NK-92 (cell line): Measurements from ENCODE around the gene C1orf21.

Experiments
- DNase-seq: peaks from one replicate; lab custom pipeline; 2025; ENCODE audit not compliant: unreplicated experiment; lab: John Stamatoyannopoulos, UW

The C1orf21 gene

DNA sequence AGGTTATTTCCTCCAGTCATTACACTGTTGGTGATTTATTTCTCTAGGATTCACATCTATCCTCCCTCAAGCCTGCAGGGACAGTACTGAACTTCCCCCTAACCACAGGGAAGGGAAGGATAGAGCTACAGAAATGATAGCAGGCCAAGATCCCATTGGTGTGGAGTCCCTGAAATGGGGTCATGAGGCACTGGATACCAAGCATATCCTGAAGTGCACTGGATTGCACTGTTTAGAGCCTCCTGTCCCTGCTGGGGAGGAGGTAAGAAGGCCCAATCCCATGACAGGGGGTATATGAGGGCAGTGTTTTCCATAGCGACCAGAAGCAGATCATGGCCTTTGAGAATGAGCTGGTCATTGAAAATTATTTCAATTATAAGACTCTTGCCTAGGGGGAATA is 56.8 kb downstream of the C1orf21 start:
- DNase-seq: no peak

DNA sequence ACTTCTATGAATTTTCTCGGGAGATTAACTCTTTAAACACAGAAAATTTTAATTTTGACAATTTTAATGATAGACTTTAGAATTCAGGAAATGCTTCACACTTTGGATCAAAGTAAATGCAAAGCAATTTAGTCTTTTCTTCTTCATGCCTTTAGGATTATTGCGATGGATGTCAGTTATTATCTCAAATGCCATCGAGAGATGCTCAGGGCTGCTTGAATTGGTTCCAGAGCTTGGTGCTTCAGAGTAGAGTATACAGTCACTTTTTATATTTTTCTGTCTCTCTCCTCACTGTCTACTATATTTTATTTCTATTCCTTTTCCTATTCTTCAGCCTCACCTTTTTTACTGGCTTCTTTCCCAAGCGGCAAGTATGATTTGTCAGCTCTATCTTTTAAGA is 59.2 kb downstream of the C1orf21 start:
- no peak for DNase-seq

GRCh38 chr1:184447651-184448185 is 60.9 kb downstream of the C1orf21 start:
- no peak for DNase-seq

GRCh38 chr1:184449916-184450315 is 63.1 kb downstream of the C1orf21 start:
- no peak for DNase-seq

DNA sequence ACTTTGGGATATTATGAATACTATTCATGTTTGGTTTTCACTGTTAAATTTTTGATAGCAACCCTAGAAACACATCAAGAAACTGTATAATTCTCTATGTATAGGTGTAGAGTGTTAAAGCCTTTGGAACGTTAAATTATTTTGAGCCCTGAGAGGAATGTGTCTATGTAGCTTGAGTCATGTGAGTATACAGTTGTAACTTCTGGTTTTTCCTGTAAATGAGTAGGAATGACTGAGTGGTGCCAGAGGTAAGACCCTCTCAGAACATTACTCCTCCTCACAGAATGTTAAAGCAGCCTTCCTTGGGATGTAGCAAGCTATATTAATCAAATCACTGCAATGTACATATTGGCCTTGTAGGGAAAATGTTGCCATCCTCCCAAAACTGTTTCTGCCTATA is 69.0 kb downstream of the C1orf21 start:
- DNase-seq: no peak

GRCh38 chr1:184456189-184456588 is 69.4 kb downstream of the C1orf21 start:
- no peak for DNase-seq

DNA sequence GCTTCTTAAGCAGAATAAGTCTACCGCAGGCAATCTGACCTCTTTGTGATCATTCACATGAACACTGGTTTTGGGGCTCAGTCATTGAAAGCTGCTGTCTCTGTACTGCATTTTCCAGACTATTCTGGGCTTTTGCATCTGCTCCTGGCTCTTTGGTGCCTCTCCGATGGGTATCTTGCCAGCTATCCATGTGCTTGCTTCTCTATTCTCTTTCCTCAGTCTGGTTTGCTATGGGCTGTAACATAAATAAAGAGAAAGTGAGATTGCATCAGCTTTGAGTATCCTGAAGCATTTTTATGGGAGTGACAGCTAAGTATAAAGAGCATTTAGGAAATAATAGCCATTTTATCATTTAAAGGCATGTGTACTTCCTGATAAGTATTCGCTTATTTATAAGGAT is 70.7 kb downstream of the C1orf21 start:
- DNase-seq: no peak

DNA sequence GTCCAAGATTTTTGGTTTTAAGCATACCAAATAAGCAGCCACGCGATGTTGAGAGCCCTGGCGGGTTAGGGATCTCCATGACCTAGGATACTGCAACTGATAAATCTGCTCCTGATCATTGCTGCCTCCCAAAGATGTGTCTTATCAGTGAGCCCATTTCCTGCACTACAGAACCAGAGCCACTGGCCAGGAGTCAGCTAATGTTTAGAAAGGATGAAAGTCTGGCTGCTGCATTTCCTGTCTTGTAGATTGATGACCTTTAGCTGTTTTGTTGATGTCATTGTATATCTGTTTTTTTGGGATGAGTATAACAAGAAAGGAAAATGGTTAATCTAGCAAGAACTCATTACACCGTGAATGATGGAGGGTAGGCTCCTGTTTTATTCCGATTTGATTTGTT is 74.5 kb downstream of the C1orf21 start:
- DNase-seq: no peak

DNA sequence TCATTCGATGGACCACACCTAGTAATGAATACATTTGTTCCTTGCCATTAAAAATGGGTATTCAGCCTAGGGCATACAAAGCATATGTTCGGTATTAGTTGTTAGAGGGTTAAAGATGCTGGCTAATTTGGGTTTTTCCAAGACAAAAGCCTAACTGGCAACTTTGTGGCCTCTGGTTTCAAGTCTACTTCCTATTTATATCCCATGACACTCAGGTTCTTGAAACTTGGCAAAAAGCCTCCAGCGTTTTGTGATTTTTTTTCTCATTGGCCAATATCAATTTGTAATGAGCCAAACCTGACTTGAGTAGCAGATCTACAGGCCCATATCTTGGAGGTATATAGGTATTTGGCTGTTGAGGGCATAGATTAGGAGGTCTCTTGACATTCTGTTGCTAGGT is 75.3 kb downstream of the C1orf21 start:
- DNase-seq: no peak

- no peak for DNase-seq
Observed at GRCh38 chr1:184462990-184463389, 76.2 kb downstream of the C1orf21 start.

GRCh38 chr1:184463680-184464079 is 76.9 kb downstream of the C1orf21 start:
- no peak for DNase-seq

DNA sequence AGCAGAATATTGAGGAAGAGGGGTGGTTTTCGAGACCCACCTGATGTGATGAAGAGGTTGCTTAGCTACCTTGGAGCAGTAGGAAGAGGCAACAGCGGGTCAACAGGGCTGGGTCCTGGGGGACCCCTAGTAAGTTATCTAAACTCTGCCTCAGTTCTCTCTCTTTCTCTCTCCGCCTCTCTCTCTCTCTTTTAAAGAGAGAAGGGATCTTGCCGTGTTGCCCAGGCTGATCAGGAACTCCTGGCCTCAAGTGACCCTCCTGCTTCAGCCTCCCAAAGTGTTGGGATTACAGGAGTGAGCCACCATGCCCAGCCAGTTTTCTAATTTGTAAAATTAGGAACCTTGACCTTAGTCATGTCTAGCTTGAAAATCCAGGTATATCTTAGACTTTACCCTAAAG is 77.9 kb downstream of the C1orf21 start:
- DNase-seq: no peak

DNA sequence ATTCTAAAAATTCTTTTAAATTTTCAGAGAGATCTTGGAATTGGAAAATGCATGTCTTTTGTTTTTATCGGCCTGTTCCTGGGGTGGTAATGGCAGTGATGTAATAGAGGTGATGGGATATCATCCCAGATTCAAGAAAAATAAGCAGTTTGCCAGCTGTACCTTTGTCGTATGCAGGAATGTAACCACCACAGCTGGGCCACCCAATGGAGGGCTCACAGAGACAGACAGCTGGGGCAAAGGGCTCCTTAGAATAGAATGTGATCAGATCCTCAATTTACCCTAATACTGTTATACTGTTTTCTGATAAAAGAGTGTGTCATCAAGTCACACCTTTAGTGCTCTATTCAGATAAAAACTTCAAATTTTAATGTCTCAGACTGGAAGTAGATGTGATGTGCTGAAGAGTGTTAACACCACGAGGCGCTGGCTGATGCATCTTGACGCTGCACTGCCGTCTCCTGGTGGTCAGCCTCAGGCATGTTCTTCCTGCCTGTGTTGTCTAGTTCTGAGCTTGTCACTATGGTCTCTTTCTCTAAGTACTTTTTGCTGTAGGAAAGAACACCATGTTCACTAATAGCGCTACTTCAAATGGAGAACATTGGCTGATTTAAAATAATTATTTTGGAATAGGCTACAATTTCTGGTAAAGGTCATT is 78.8 kb downstream of the C1orf21 start:
- no peak for DNase-seq

DNA sequence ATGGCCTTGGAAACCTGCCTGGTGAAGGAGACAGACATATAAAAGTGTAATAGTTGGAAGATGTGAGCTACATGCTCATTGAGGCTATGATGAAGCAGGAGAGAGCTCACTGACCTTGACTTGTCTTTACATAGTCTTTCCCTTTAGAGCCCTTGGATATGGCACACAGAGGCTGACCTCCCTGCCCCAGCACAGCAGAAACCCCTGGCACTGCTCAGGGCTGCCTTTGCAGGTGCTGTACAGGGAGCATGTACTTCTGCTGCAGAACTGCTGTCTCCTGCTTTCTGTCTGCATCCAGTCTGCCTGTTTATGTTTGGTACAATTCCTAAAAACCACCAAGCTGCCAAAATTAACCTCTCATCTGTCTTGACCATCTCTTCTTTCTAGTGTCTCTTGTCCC is 80.5 kb downstream of the C1orf21 start:
- DNase-seq: no peak

- DNase-seq: no peak
Observed at GRCh38 chr1:184469396-184469795, 82.6 kb downstream of the C1orf21 start.

DNA sequence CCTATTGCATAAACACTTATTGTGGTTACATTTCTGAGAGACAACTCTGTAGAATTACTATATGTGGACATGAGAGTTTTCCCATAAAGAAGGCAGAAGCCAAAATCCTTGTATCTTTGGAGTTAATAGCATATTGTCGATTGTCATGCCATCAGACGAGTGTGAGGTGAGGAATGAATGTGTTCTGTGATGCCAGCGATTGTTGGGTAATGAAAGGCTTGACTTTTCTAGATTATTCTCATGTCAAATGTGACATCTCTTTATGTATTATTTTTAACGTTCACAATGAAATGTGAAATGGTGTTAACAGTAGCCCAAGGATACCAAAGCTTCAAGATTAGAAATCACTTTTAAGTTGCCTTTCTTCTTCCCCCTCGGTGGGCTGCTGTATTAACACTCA is 84.9 kb downstream of the C1orf21 start:
- DNase-seq: no peak

- DNase-seq: no peak
Observed at GRCh38 chr1:184472136-184472535, 85.3 kb downstream of the C1orf21 start.

- DNase-seq: no peak
Observed at GRCh38 chr1:184473176-184473966, 86.5 kb downstream of the C1orf21 start.

- DNase-seq: no peak
Observed at GRCh38 chr1:184476187-184476586, 89.4 kb downstream of the C1orf21 start.

- DNase-seq: no peak
Observed at GRCh38 chr1:184479435-184480167, 92.8 kb downstream of the C1orf21 start.

DNA sequence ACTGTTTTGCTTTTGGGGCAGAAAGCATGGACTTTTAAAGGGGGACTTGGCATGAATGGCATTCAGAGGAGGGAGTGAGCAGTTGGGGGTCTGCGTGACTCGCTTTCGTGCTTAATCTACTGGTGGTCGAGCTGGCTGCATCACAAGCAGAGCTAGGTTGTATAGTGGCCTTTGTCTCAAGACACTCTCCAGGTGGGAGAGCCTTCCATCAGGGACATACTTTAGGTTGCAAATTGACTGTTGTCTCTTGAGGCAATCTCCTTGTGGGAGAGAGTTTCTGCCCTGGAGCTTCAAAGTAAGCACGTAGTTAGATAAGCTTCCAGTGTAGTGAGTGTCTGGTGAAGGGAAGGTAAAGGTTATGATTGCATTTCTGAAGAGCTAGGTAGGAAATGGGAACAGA is 93.9 kb downstream of the C1orf21 start:
- no peak for DNase-seq

GRCh38 chr1:184482136-184482535 is 95.3 kb downstream of the C1orf21 start:
- no peak for DNase-seq
